ENCODE data around the gene DDX42.

Gene DDX42

DNA sequence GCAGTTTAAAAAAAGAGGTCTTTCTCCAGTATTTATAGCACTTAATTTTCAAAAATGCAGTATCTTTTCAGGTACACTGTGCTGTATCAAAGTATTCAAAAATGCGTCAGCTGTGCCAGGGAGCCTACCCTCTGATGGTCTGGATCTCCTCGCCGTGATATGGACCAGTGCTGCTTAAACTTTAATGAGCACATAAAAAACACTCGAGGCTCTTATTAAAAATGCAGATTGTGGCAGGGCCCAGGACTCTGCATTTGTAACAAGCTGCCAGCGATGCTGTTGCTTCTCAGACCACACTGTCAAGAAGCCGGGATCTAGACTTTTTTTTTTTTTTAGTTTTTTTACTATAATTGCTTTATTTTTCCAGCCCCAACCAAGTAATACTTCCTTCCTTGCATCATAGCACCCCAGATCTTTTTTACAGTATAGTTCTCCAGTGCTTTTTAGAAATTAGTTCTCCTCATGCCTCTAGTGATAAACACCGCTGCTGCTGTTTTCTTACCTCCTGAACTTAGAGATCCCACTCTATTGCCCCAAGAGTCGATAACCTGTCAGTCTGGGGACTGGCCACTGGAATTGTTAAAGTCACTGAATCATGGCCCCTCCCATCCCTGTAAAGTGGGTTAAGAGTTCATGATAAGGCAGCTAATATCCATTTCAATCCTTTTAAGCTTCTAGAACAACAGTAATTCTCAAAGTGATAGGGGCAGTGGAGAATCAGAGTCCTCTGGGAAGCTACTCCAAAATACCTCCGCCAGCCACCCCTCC, 70.1 kb downstream of the DDX42 start:
- no peak for DNase-seq
- Histone ChIP-seq H3K36me3 (no peaks in the 10 kb centered on the region), H3K4me3 (peak overlapping the region; percentile 75 to 96), H3K9me3 (no peaks in the 10 kb centered on the region), H3K27me3 (no peaks in the 10 kb centered on the region), H3K4me1 (peaks cover 4 to 42% (median 32%) of the 10 kb centered on the region in 4 donors), H3K27ac (peak overlapping the region; percentile 89 to 99)
- no peak for TF ChIP-seq CTCF (IDR thresholded peaks at IDR 0.05)
- intact Hi-C loops (cut with DNase I; ENCODE audit: low total_unique reads) = no loop called here

GRCh38 chr17:63845509-63845908, 71.5 kb downstream of the DDX42 start:
- no peak for TF ChIP-seq CTCF (IDR thresholded peaks at IDR 0.05)
- Histone ChIP-seq H3K36me3 (no peaks in the 10 kb centered on the region), H3K9me3 (no peaks in the 10 kb centered on the region), H3K27me3 (no peaks in the 10 kb centered on the region), H3K27ac (no peak overlapping the region), H3K4me1 (peaks cover 0 to 30% (median 18%) of the 10 kb centered on the region in 4 donors), H3K4me3 (no peak overlapping the region)
- DNase-seq = no peak
- intact Hi-C loops (cut with DNase I; ENCODE audit: low total_unique reads) = no loop called here

DNA sequence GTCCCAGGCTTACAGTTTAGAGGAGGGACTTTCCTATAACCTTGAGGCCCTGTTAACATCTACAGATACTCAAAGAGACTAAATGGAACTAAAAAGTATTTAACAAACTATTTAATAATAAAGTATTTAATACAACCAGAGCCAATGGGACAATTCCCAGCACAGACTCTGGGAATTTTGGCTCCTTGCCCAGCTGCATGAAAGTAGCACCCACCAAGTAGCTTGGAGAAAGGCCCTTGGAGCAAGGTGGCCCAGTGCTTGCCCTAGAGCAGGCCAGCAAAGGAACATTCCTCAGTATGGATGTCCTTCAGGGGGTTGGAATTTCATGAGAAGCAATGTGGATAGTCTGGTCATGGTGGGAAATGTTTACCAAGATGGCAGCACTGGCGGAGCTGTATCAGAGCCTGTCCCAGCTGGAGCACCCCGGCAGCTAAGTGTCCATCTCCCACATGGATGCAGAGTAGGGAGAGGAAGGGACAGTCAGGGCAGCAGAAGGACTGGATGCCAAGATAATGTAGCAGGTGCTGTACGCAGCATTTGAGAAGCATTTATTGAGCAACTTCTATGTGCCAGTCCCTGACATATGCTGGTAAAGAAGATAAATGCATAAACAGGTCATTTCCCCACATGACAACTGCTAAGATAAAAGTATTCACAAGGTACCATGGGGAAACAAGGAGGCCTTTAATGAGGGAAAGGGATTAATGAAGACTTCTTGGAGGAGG, 73.7 kb downstream of the DDX42 start:
- DNase-seq = no peak
- Histone ChIP-seq H3K36me3 (no peaks in the 10 kb centered on the region), H3K4me1 (peaks cover 0 to 19% (median 7%) of the 10 kb centered on the region in 4 donors), H3K4me3 (no peak overlapping the region), H3K27me3 (no peaks in the 10 kb centered on the region), H3K9me3 (no peaks in the 10 kb centered on the region), H3K27ac (no peak overlapping the region)
- TF ChIP-seq CTCF (IDR thresholded peaks at IDR 0.05) = no peak
- intact Hi-C loops (cut with DNase I; ENCODE audit: low total_unique reads) = no loop called here

GRCh38 chr17:63848834-63849689, 75.1 kb downstream of the DDX42 start:
- Histone ChIP-seq H3K4me3 (peak overlapping the region; percentile 34 to 35), H3K36me3 (no peaks in the 10 kb centered on the region), H3K9me3 (no peaks in the 10 kb centered on the region), H3K27ac (peak overlapping the region; percentile 52 to 59), H3K4me1 (peaks cover 0 to 12% (median 2%) of the 10 kb centered on the region in 4 donors), H3K27me3 (no peaks in the 10 kb centered on the region)
- peak; percentile 90 to 96 for DNase-seq
- intact Hi-C loops (cut with DNase I; ENCODE audit: low total_unique reads) = no loop called here
- peak; percentile 60 to 65 for TF ChIP-seq CTCF (IDR thresholded peaks at IDR 0.05)

DNA sequence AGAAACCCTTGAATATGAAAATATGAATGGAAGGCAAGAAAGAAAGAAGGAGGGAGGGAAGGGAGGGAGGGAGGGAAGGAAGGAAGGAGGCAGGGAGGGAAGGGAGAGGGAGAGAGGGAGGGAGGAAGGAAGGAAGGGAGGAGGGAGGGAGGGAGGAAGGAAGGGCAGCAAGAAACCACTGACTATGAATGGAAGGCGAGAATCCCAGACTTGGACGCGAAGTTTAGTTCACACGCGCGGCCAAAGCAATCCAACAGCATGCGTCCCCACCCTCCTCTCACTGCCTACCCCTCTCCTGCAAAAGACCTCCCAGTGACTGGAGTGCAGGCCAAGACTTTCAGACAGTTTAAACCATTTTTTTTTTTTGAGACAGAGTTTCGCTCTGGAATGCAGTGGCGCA, 76.4 kb downstream of the DDX42 start:
- Histone ChIP-seq H3K27ac (no peak overlapping the region), H3K36me3 (no peaks in the 10 kb centered on the region), H3K4me3 (no peak overlapping the region), H3K27me3 (no peaks in the 10 kb centered on the region), H3K4me1 (peaks cover 0 to 10% (median 0%) of the 10 kb centered on the region in 4 donors), H3K9me3 (no peaks in the 10 kb centered on the region)
- TF ChIP-seq CTCF (IDR thresholded peaks at IDR 0.05) = no peak
- intact Hi-C loops (cut with DNase I; ENCODE audit: low total_unique reads) = no loop called here
- DNase-seq = no peak

Data from tibial artery (tissue), 4 donors.